ENCODE results near the gene ZBTB20. TPM values are rescaled to one million over a fixed set of nuclear protein-coding genes. Genes with fewer than 3 reads are reported as not detected.

Gene ZBTB20
- total and polyA plus RNA-seq, 2 experiments from 2014 or later: 15.7 to 37.3 TPM

- Histone ChIP-seq H3K4me1 (ENCODE audit: low read depth) (no peaks in the 10 kb centered on the region), H3K36me3 (no peaks in the 10 kb centered on the region), H3K27me3 (no peaks in the 10 kb centered on the region)
Measured at GRCh38 chr3:114721209-114721608, 425.9 kb downstream of the ZBTB20 start.

GRCh38 chr3:114718898-114719210 lies 428.2 kb downstream of the ZBTB20 start:
- H3K27ac ChIP-seq: no peak overlapping the region
- H3K27me3 ChIP-seq: no peaks in the 10 kb centered on the region
- TF ChIP-seq CTCF (IDR thresholded peaks at IDR 0.05; ENCODE audit: low read depth, low read length): no peak
- no peaks in the 10 kb centered on the region for H3K36me3 ChIP-seq
- H3K4me1 ChIP-seq (ENCODE audit: low read depth): no peaks in the 10 kb centered on the region
- H3K9me3 ChIP-seq (ENCODE audit: low read depth): no peaks in the 10 kb centered on the region
- no peak for DNase-seq (ENCODE audit: low read depth in 1 of 2, low spot score in 1 of 2)
- no peak overlapping the region for H3K4me3 ChIP-seq

More at GRCh38 chr3:114721209-114721608, 425.9 kb downstream of the ZBTB20 start:
- H3K4me3 ChIP-seq: no peak overlapping the region
- no peak overlapping the region for H3K27ac ChIP-seq
- H3K9me3 ChIP-seq (ENCODE audit: low read depth): no peaks in the 10 kb centered on the region
- DNase-seq (ENCODE audit: low read depth in 1 of 2, low spot score in 1 of 2): no peak
- no peak for TF ChIP-seq CTCF (IDR thresholded peaks at IDR 0.05; ENCODE audit: low read depth, low read length)

- no peaks in the 10 kb centered on the region for H3K36me3 ChIP-seq
Measured at GRCh38 chr3:114718071-114718897, 428.8 kb downstream of the ZBTB20 start.

GRCh38 chr3:114716916-114717315 lies 430.2 kb downstream of the ZBTB20 start:
- no peak overlapping the region for H3K4me3 ChIP-seq
- H3K27ac ChIP-seq: no peak overlapping the region
- H3K9me3 ChIP-seq (ENCODE audit: low read depth): no peaks in the 10 kb centered on the region
- H3K27me3 ChIP-seq: no peaks in the 10 kb centered on the region
- TF ChIP-seq CTCF (IDR thresholded peaks at IDR 0.05; ENCODE audit: low read depth, low read length): no peak
- no peak for DNase-seq (ENCODE audit: low read depth in 1 of 2, low spot score in 1 of 2)
- no peaks in the 10 kb centered on the region for H3K36me3 ChIP-seq
- no peaks in the 10 kb centered on the region for H3K4me1 ChIP-seq (ENCODE audit: low read depth)

More at GRCh38 chr3:114718071-114718897, 428.8 kb downstream of the ZBTB20 start:
- Histone ChIP-seq H3K27ac (no peak overlapping the region), H3K9me3 (ENCODE audit: low read depth) (no peaks in the 10 kb centered on the region), H3K4me1 (ENCODE audit: low read depth) (no peaks in the 10 kb centered on the region), H3K27me3 (no peaks in the 10 kb centered on the region), H3K4me3 (no peak overlapping the region)
- TF ChIP-seq CTCF (IDR thresholded peaks at IDR 0.05; ENCODE audit: low read depth, low read length): no peak
- no peak for DNase-seq (ENCODE audit: low read depth in 1 of 2, low spot score in 1 of 2)

- no peaks in the 10 kb centered on the region for H3K36me3 ChIP-seq
- no peak overlapping the region for H3K27ac ChIP-seq
- TF ChIP-seq CTCF (IDR thresholded peaks at IDR 0.05; ENCODE audit: low read depth, low read length): no peak
- H3K27me3 ChIP-seq: no peaks in the 10 kb centered on the region
- H3K9me3 ChIP-seq (ENCODE audit: low read depth): no peaks in the 10 kb centered on the region
- DNase-seq (ENCODE audit: low read depth in 1 of 2, low spot score in 1 of 2): no peak
- H3K4me3 ChIP-seq: no peak overlapping the region
- H3K4me1 ChIP-seq (ENCODE audit: low read depth): no peaks in the 10 kb centered on the region
Measured at GRCh38 chr3:114716126-114716525, 431.0 kb downstream of the ZBTB20 start.
